Activated B cell treated with CpG ODN at 0.5 μM for 24 hours (primary cell): ENCODE data around the gene HAND1. TPM values are rescaled to one million over a fixed set of nuclear protein-coding genes. Genes with fewer than 3 reads are reported as not detected.

ENCODE experiments used
- ATAC-seq: fragments of 200-7000 bp; cut with Tn5 transposase; one replicate; pipeline ENCODE4 v1.10.0; 2021; ENCODE audit warnings: low read depth, mild to moderate bottlenecking, moderate library complexity
- CTCF ChIA-PET: fragments of 350-600 bp; sonication (Branson Sonifier 250); formaldehyde crosslinking; loops from one replicate; lab custom pipeline; 2021; ENCODE audit warnings: antibody characterized with exemption; lab: Charles Lee
- POLR2A ChIA-PET: fragments of 350-600 bp; sonication (Branson Sonifier 250); formaldehyde crosslinking; loops from one replicate; lab custom pipeline; 2021; ENCODE audit warnings: antibody characterized with exemption; lab: Charles Lee
- DNase-seq: peaks from one replicate; pipeline ENCODE4 v3.0.0; 2022
- H3K27ac Mint-ChIP-seq: one replicate; pipeline ENCODE4 v1.8.0; 2020; ENCODE audit warnings: mixed read lengths
- H3K27me3 Mint-ChIP-seq: one replicate; pipeline ENCODE4 v1.8.0; 2021; ENCODE audit warnings: mixed read lengths
- H3K36me3 Mint-ChIP-seq: one replicate; pipeline ENCODE4 v1.8.0; 2021; ENCODE audit warnings: low read depth, mixed read lengths
- H3K4me1 Mint-ChIP-seq: one replicate; pipeline ENCODE4 v1.8.0; 2021; ENCODE audit warnings: mixed read lengths
- H3K4me3 Mint-ChIP-seq: one replicate; pipeline ENCODE4 v1.8.0; 2020; ENCODE audit warnings: mild to moderate bottlenecking, mixed read lengths
- H3K9me3 Mint-ChIP-seq: one replicate; pipeline ENCODE4 v1.8.0; 2020; ENCODE audit warnings: mixed read lengths
- CTCF ChIP-seq: fragments of 200-600 bp; IDR thresholded peaks from one replicate; pipeline ENCODE4 v1.8.0; 2022; ENCODE audit warnings: antibody characterized with exemption, mild to moderate bottlenecking
- intact Hi-C: fragments of 100-400 bp; cut with micrococcal nuclease; formaldehyde crosslinking; loops from one replicate; pipeline ENCODE4 v1.15.1; 2024
- total RNA-seq: library from RNA; stranded (reverse); gene quantifications from 2 replicates; pipeline ENCODE4 v1.2.3, GENCODE V29; 2022

Gene HAND1
- total RNA-seq, 1 donor from 2014 or later, result not detected

GRCh38 chr5:154451957-154452356 lies 26.1 kb downstream of the HAND1 start:
- Mint-ChIP-seq H3K27ac (no peak overlapping the region), H3K27me3 (no peaks in the 10 kb centered on the region), H3K9me3 (no peaks in the 10 kb centered on the region), H3K4me3 (no peak overlapping the region), H3K36me3 (peaks cover 59% of the 10 kb centered on the region), H3K4me1 (peaks cover 29% of the 10 kb centered on the region)
- no peak for ATAC-seq
- TF ChIP-seq CTCF, result no peak
- DNase-seq, result no peak
- ChIA-PET POLR2A (no interaction called here), CTCF (no interaction called here)
- intact Hi-C loops, result no loop called here

- DNase-seq (no peak), ATAC-seq (no peak)
- ChIA-PET CTCF (no interaction called here), POLR2A (no interaction called here)
- Mint-ChIP-seq H3K4me1 (peaks cover 41% of the 10 kb centered on the region), H3K36me3 (peaks cover 52% of the 10 kb centered on the region), H3K27me3 (no peaks in the 10 kb centered on the region), H3K27ac (no peak overlapping the region), H3K4me3 (no peak overlapping the region), H3K9me3 (no peaks in the 10 kb centered on the region)
- intact Hi-C loops, result loop anchor here (10.0 kb wide), 1 partner anchor 365 kb away; no protein-coding TSS in a partner anchor
- no peak for TF ChIP-seq CTCF
Measured at GRCh38 chr5:154449786-154450185, 28.2 kb downstream of the HAND1 start.

GRCh38 chr5:154447089-154447725 lies 30.8 kb downstream of the HAND1 start:
- H3K4me3 Mint-ChIP-seq, result peak overlapping the region; percentile 84
- no peaks in the 10 kb centered on the region for H3K27me3 Mint-ChIP-seq
- peaks cover 47% of the 10 kb centered on the region for H3K4me1 Mint-ChIP-seq
- no peak overlapping the region for H3K27ac Mint-ChIP-seq
- ATAC-seq (no peak), DNase-seq (no peak)
- TF ChIP-seq CTCF, result no peak
- ChIA-PET POLR2A (interaction anchor here (0.9 kb wide), 1 partner anchor 257 kb away, joined by 4 read pairs; the partner anchor contains the start of gene GALNT10), CTCF (interaction anchor here (2.0 kb wide), 1 partner anchor 20 kb away, joined by 4 read pairs; no protein-coding TSS in a partner anchor)
- intact Hi-C loops, result loop anchor here (10.0 kb wide), 1 partner anchor 368 kb away; no protein-coding TSS in a partner anchor
- H3K9me3 Mint-ChIP-seq, result no peaks in the 10 kb centered on the region
- peaks cover 34% of the 10 kb centered on the region for H3K36me3 Mint-ChIP-seq

GRCh38 chr5:154446195-154447088 lies 31.6 kb downstream of the HAND1 start:
- no peak overlapping the region for H3K27ac Mint-ChIP-seq
- H3K4me3 Mint-ChIP-seq, result peak overlapping the region; percentile 84
- intact Hi-C loops, result loop anchor here (10.0 kb wide), 1 partner anchor 368 kb away; no protein-coding TSS in a partner anchor
- H3K36me3 Mint-ChIP-seq, result peaks cover 34% of the 10 kb centered on the region
- CTCF ChIA-PET, result interaction anchor here (2.0 kb wide), 1 partner anchor 21 kb away, joined by 4 read pairs; no protein-coding TSS in a partner anchor
- ATAC-seq, result no peak
- no peak for TF ChIP-seq CTCF
- no peaks in the 10 kb centered on the region for H3K27me3 Mint-ChIP-seq
- POLR2A ChIA-PET, result interaction anchor here (0.9 kb wide), 1 partner anchor 256 kb away, joined by 4 read pairs; the partner anchor contains the start of gene GALNT10
- DNase-seq, result peak; percentile 36
- H3K9me3 Mint-ChIP-seq, result no peaks in the 10 kb centered on the region
- peaks cover 47% of the 10 kb centered on the region for H3K4me1 Mint-ChIP-seq
